Body of pancreas (tissue), 4 donors: ENCODE measurements around the gene NUDT3.

Experiments used
- CTCF ChIP-seq, 7 experiments: fragments of 450-650 bp in 4 of 7; fragments of 200-600 bp in 3 of 7; sonication (generic) in 3 of 7; IDR thresholded peaks; one replicate each; pipeline ENCODE4 v1.5.1; 2016 to 2019; ENCODE audit warnings: antibody characterized with exemption in 7 of 7
- POLR2A ChIP-seq, 3 donors: fragments of 450-650 bp; IDR thresholded peaks; one replicate each; pipeline ENCODE4 v1.6.1; 2016; ENCODE audit warnings: antibody characterized with exemption in 3 of 3, mild to moderate bottlenecking in 2 of 3

- TF ChIP-seq POLR2A (IDR thresholded peaks at IDR 0.05): peak; percentile 68 to 87 (median 87)
- no peak for TF ChIP-seq CTCF (IDR thresholded peaks at IDR 0.05)
Measured at GRCh38 chr6:34236443-34237315, 155.8 kb downstream of the NUDT3 start, which contains the start of gene HMGA1.
